ENCODE measurements around the gene TSPAN9. TPM values are rescaled to one million over a fixed set of nuclear protein-coding genes. Genes with fewer than 3 reads are reported as not detected.

TSPAN9 gene
- total RNA-seq, 1 donor from 2014 or later, result 17.7 TPM

- no peak for DNase-seq (ENCODE audit: low read depth)
- no peak for TF ChIP-seq CTCF (IDR thresholded peaks at IDR 0.05; ENCODE audit: insufficient read depth, low read length, poor library complexity, severe bottlenecking)
- Histone ChIP-seq H3K27me3 (ENCODE audit: control insufficient read depth, insufficient read depth, low read length) (no peaks in the 10 kb centered on the region), H3K4me3 (ENCODE audit: low read depth, low read length) (no peak overlapping the region), H3K36me3 (ENCODE audit: control insufficient read depth, insufficient read depth, low read length) (peaks cover 3% of the 10 kb centered on the region)
Measured at GRCh38 chr12:3042394-3042793, 34.8 kb upstream of the TSPAN9 start.

GRCh38 chr12:3042826-3043225 lies 34.4 kb upstream of the TSPAN9 start:
- H3K27me3 ChIP-seq (ENCODE audit: control insufficient read depth, insufficient read depth, low read length), result no peaks in the 10 kb centered on the region
- no peak for DNase-seq (ENCODE audit: low read depth)

GRCh38 chr12:3043406-3043805 lies 33.8 kb upstream of the TSPAN9 start:
- H3K27me3 ChIP-seq (ENCODE audit: control insufficient read depth, insufficient read depth, low read length), result no peaks in the 10 kb centered on the region
- peaks cover 2% of the 10 kb centered on the region for H3K36me3 ChIP-seq (ENCODE audit: control insufficient read depth, insufficient read depth, low read length)
- no peak for TF ChIP-seq CTCF (IDR thresholded peaks at IDR 0.05; ENCODE audit: insufficient read depth, low read length, poor library complexity, severe bottlenecking)
- no peak for DNase-seq (ENCODE audit: low read depth)
- H3K4me3 ChIP-seq (ENCODE audit: low read depth, low read length), result no peak overlapping the region

More at GRCh38 chr12:3042826-3043225, 34.4 kb upstream of the TSPAN9 start:
- peaks cover 3% of the 10 kb centered on the region for H3K36me3 ChIP-seq (ENCODE audit: control insufficient read depth, insufficient read depth, low read length)
- H3K4me3 ChIP-seq (ENCODE audit: low read depth, low read length), result no peak overlapping the region
- no peak for TF ChIP-seq CTCF (IDR thresholded peaks at IDR 0.05; ENCODE audit: insufficient read depth, low read length, poor library complexity, severe bottlenecking)

GRCh38 chr12:3044141-3044630 lies 33.0 kb upstream of the TSPAN9 start:
- TF ChIP-seq CTCF (IDR thresholded peaks at IDR 0.05; ENCODE audit: insufficient read depth, low read length, poor library complexity, severe bottlenecking), result no peak
- H3K4me3 ChIP-seq (ENCODE audit: low read depth, low read length), result no peak overlapping the region
- peaks cover 2% of the 10 kb centered on the region for H3K36me3 ChIP-seq (ENCODE audit: control insufficient read depth, insufficient read depth, low read length)
- H3K27me3 ChIP-seq (ENCODE audit: control insufficient read depth, insufficient read depth, low read length), result no peaks in the 10 kb centered on the region
- no peak for DNase-seq (ENCODE audit: low read depth)

- no peak for TF ChIP-seq CTCF (IDR thresholded peaks at IDR 0.05; ENCODE audit: insufficient read depth, low read length, poor library complexity, severe bottlenecking)
- H3K27me3 ChIP-seq (ENCODE audit: control insufficient read depth, insufficient read depth, low read length), result no peaks in the 10 kb centered on the region
- H3K4me3 ChIP-seq (ENCODE audit: low read depth, low read length), result no peak overlapping the region
- no peak for DNase-seq (ENCODE audit: low read depth)
- peaks cover 2% of the 10 kb centered on the region for H3K36me3 ChIP-seq (ENCODE audit: control insufficient read depth, insufficient read depth, low read length)
Measured at GRCh38 chr12:3045494-3045893, 31.7 kb upstream of the TSPAN9 start.

- DNase-seq (ENCODE audit: low read depth), result no peak
- H3K4me3 ChIP-seq (ENCODE audit: low read depth, low read length), result no peak overlapping the region
- TF ChIP-seq CTCF (IDR thresholded peaks at IDR 0.05; ENCODE audit: insufficient read depth, low read length, poor library complexity, severe bottlenecking), result no peak
- no peaks in the 10 kb centered on the region for H3K27me3 ChIP-seq (ENCODE audit: control insufficient read depth, insufficient read depth, low read length)
- H3K36me3 ChIP-seq (ENCODE audit: control insufficient read depth, insufficient read depth, low read length), result peaks cover 2% of the 10 kb centered on the region
Measured at GRCh38 chr12:3045989-3046388, 31.2 kb upstream of the TSPAN9 start.

Measured in kidney epithelial cell (primary cell).